GM19351 (cell line): ENCODE measurements around the gene MAD2L2.

Experiments used
- ATAC-seq: cut with Tn5 transposase; IDR thresholded peaks from one replicate; pipeline ENCODE4 v1.9.1; 2021; ENCODE audit warnings: mild to moderate bottlenecking, moderate library complexity; ENCODE audit not compliant: unreplicated experiment

Gene MAD2L2

GRCh38 chr1:11681071-11681771 is at the start of gene MAD2L2:
TSS of gene MAD2L2 (minus strand) at chr1:11681148. CDS start at chr1:11680601, 547 bp downstream.
- peak; percentile 82 for ATAC-seq

GRCh38 chr1:11730429-11730891 is 49.5 kb upstream of the MAD2L2 start:
- ATAC-seq = no peak

GRCh38 chr1:11729498-11730428 is 48.8 kb upstream of the MAD2L2 start:
- ATAC-seq = no peak

GRCh38 chr1:11729155-11729497 is 48.2 kb upstream of the MAD2L2 start:
- no peak for ATAC-seq

GRCh38 chr1:11728126-11728806 is 47.3 kb upstream of the MAD2L2 start:
- no peak for ATAC-seq

GRCh38 chr1:11727119-11727518 is 46.2 kb upstream of the MAD2L2 start:
- no peak for ATAC-seq

- ATAC-seq = no peak
Measured at GRCh38 chr1:11725616-11726015, 44.7 kb upstream of the MAD2L2 start.

GRCh38 chr1:11722538-11722937 is 41.6 kb upstream of the MAD2L2 start:
- ATAC-seq = no peak

- ATAC-seq = no peak
Measured at GRCh38 chr1:11721311-11721710, 40.4 kb upstream of the MAD2L2 start.

- ATAC-seq = no peak
Measured at GRCh38 chr1:11720525-11720924, 39.6 kb upstream of the MAD2L2 start.

- ATAC-seq = no peak
Measured at GRCh38 chr1:11720033-11720376, 39.1 kb upstream of the MAD2L2 start.

- ATAC-seq = peak; percentile 44
Measured at GRCh38 chr1:11719313-11720032, 38.5 kb upstream of the MAD2L2 start.

GRCh38 chr1:11714831-11715575 is 34.1 kb upstream of the MAD2L2 start:
- ATAC-seq = no peak

- no peak for ATAC-seq
Measured at GRCh38 chr1:11713095-11713494, 32.1 kb upstream of the MAD2L2 start.

- ATAC-seq = no peak
Measured at GRCh38 chr1:11712285-11712684, 31.3 kb upstream of the MAD2L2 start.

- no peak for ATAC-seq
Measured at GRCh38 chr1:11711490-11711889, 30.5 kb upstream of the MAD2L2 start.

GRCh38 chr1:11708554-11709350 is 27.8 kb upstream of the MAD2L2 start:
- no peak for ATAC-seq

GRCh38 chr1:11707621-11708276 is 26.8 kb upstream of the MAD2L2 start:
- ATAC-seq = no peak

GRCh38 chr1:11706292-11706691 is 25.3 kb upstream of the MAD2L2 start:
- ATAC-seq = no peak
